T1000 (cell line): ENCODE results near the gene PECR.

Source experiments
- DNase-seq: peaks from one replicate; lab custom pipeline; 2025; ENCODE audit warnings: mixed read lengths; lab: John Stamatoyannopoulos, UW

Gene PECR

DNA sequence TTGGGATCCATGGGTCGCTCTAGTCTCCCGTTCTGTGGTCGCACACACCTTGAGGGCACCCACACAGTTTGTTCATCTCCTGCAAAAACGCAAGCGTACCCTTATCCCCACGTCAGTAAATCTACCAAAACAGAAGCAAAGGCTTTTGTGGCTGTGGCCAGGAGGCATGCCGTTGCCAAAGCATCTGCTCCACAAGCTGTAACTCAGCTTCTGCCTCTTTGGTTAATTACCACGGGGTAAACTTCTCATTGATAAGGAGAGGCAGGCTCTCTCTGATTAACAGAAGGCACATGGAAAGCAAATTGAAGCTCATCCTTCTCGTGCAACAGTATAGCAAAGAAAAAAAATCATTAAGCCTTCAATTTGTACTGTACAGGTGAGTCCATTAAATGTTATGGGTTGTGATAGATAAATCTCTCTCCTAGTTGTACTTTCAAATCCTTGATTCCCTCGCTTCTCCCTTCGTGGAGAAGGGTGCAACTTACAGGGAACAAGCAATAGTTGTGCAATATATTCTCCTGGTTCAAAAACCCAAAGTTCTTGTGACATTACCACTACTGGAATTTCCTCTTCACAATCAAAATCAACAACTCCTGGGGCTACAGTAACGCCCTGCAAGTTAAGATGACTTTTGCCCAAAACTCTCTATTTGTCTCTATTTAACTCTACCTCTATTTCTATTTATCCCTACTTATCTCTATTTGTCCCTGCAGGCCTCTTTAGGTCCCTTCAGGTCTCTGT, 10.3 kb downstream of the PECR start:
- no peak for DNase-seq

DNA sequence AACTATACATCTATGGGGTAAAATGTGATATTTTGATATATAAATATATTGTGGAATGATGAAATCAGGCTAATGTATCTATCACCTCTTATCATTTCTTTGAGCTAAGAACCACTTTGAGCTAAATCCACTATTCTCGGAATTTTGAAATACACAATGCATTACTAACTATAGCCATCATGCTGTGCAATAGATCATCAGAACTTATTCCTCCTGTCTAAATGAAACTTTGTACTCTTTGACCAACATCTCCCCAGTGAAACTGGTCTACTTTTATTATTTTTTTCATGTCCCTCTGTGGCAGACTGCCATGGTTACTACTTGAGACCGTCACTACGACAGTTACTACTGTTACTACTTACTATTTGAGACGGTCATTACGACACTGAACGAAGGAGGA, 11.4 kb downstream of the PECR start:
- DNase-seq: no peak

GRCh38 chr2:216069028-216069427, 12.6 kb downstream of the PECR start:
- no peak for DNase-seq

- DNase-seq: no peak
Measured at GRCh38 chr2:216066230-216066629, 15.4 kb downstream of the PECR start.

- DNase-seq: no peak
Measured at GRCh38 chr2:216064665-216065064, 16.9 kb downstream of the PECR start.

DNA sequence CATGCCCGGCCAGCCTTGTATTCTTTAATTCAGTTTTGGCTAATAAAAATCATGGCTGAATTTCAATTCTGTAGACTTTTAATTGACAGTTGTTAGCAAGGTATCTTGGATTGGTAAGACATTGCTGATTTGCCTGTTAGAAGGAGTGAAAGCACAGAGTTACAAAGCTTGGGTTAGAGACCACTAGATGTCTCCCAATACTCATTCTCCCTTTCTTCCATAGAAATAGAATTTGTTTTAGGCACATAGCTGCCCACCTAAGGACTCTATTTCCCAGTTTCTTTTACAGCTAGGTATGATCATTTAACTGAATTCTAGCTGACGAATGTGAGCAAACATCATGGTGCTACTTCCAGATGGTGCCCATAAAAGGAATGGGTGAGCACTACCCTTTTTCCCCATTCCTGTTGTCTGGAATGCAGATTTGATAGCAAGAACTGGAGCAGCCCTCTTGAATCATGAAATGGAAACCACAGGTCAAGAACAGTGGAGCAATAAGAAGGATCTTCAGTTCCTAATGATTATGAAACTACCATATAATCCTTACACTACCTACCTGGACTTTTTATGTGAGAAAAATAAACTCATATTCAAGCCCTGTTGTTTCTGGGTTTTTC, 17.5 kb downstream of the PECR start:
- DNase-seq: no peak

GRCh38 chr2:216059233-216059834, 22.3 kb downstream of the PECR start:
- DNase-seq: no peak

DNA sequence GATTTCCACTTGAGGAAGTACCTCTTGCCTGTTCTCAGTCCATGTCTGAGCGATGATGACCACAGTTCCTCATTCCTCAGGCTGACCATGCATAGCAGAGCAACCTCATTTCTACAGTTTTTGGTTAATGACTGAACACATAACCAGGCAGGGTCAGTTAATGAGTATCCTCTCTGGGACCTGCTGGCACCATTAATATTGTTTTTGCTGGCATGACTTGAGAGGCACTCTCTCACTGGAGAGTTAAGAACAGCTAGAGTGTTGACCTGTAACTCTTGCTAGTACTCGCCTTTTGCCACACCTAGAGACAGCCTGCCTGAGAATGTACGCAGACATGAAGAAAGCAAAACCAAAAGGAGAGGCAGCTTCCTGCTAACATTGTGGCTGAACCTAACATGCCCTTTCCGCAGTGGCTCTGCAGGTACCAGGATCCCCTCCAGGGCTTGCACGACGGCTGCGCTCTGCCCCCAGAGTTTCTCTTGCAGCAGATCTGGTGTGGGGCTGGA, 23.9 kb downstream of the PECR start:
- DNase-seq: no peak

DNA sequence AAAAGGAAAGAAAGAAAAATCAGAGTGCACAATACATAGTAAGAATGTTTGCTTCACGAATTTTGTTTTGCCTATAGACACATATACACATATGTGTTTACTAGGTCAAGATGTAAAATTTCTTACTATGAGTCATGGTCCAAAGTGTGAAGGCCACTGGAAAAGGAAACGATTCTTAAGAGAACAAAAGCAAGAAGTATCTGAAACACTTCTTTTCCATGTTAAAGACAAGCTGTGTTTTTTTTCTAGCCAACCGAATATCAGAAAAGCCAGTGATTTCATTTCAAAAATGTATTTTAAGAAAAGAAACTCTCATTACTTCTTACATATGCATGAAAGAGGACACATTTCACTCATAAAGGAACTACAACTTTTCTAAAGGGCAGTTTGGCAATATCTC, 24.9 kb downstream of the PECR start:
- DNase-seq: no peak

- DNase-seq: no peak
Measured at GRCh38 chr2:216055680-216056079, 25.9 kb downstream of the PECR start.

GRCh38 chr2:216052420-216052819, 29.2 kb downstream of the PECR start:
- no peak for DNase-seq

DNA sequence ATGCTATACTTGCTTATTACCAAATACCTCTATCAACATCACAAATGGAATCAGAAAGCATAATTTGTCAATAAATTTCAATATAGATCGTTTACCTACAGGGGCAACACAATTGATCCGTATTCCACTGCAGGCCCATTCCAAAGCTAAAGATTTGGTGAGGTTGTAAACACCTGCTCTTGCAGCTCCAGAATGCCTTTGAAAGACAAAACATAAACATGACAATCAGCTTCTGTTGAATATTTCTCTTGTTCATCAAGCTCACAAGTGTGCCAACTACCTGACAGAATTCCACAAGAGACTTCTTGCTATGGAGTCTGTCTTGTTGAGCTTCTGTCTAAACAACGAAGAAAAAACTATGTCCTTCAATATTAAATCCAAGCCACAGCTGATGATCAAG, 30.3 kb downstream of the PECR start:
- no peak for DNase-seq

GRCh38 chr2:216049452-216049851, 32.2 kb downstream of the PECR start:
- DNase-seq: no peak

- DNase-seq: no peak
Measured at GRCh38 chr2:216047397-216047796, 34.2 kb downstream of the PECR start.

- DNase-seq: no peak
Measured at GRCh38 chr2:216044883-216045486, 36.6 kb downstream of the PECR start.

- DNase-seq: no peak
Measured at GRCh38 chr2:216043949-216044348, 37.7 kb downstream of the PECR start.

DNA sequence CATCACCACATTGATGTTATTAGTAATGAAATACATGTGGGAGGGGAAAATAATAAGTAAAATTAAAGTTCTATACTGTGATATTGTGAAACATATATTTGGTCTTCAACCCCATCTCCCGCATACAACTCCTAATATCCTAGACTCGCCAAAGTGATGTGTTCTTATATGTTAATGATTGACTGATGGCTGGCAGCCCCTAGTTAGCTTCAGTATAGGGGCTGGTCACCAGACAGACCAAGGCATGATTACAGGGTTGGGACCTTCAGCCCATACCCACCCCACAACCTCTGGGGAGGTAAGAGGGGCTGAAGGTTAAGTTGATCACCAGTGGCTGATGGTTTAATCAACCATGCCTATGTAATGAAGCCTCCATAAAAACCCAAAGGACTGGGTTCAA, 40.2 kb downstream of the PECR start:
- no peak for DNase-seq

DNA sequence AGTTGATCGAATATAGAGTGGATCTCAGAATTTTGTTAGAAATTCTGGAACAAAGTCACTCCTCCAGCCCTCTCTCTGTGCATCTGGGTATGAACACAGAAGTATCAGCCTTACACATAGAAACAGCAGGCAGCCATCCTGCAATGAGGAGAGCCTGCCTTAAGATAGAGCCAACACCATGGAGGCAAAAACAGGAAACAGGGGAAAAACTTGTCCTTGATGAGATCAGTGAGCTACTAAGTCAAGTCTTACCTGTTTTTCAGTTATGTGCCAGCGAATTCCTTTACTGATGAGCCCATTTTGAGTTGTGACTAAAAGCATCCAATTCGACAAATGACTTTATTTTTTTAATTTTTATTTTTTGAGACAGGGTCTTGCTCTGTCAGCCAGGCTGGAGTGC, 41.7 kb downstream of the PECR start:
- DNase-seq: no peak

DNA sequence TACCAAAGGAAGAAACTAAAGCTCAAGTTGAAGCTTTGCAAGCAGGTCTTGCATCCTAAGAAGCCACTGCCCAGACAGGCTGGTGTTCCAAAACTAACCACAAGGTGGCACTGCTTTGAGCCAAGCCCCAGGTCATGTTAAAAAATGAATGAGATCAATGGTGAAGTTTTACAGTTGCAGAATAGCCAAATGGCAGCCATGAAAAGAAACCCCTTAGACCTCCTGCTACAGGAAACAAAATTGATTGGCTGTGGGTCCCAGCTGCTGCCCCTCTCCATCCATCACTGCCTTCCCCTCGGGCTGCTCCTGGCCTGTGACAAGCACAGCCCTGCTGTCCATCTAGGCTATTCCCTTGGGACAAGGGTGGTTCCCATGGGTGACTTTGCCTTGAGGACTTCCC, 47.5 kb downstream of the PECR start:
- peak; percentile 6 for DNase-seq

GRCh38 chr2:216033403-216033802, 48.2 kb downstream of the PECR start:
- DNase-seq: no peak

DNA sequence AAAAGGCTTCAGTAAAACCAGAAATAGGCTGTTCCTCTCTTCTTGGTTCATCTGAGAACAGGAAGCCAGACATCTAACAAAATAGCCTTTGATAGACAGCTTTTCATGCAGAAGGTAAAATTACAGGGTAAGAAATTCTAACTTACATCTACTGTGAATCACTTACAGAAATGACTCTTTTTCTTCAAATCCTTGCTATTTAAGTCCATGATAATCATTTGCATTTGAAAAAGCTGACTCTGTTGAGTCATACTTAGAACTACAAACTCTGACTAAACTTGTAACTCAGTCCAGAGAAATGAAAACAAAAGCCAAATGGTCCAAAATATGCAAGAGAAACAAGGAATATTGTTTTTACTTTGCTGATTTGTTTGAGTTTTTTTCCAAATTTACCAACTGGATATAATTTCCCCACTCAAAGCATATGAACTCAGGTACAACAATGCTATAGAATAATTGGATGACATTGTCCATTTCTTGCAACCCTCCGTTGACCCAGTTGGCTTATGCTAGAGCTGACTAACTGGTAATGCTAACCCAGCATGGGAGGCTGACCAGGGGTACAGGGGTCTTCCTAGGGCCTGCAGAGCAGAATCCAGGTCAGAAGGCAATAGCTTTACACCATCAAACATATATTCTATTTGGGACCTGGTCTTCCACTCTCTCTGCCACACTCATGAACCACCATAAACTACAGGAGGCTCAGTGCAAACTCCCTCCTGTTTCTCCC, 49.5 kb downstream of the PECR start:
- no peak for DNase-seq

GRCh38 chr2:216030216-216030615, 51.4 kb downstream of the PECR start:
- no peak for DNase-seq
